ENCODE measurements around the gene DNAJA3.

DNA sequence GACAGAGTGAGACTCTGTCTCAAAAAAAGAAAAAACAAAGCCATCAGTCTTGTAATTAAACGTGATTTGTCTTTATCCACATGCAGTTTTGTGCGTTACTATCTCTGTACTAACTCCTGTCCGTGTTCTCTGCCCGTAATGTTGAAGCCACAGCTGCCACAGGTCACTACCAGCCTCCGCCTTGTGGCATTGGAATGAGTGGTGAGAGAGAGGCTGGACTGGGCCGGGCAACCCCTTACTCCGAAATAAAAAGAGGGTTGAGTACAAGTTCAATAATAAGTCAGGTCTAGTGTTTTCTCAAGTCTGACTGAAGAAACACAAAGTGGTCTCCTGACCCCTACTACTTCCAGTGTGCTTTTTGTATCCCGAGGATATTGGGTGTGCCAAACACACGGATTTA is 5.4 kb downstream of the DNAJA3 start:
- TF ChIP-seq, protein P1, sequence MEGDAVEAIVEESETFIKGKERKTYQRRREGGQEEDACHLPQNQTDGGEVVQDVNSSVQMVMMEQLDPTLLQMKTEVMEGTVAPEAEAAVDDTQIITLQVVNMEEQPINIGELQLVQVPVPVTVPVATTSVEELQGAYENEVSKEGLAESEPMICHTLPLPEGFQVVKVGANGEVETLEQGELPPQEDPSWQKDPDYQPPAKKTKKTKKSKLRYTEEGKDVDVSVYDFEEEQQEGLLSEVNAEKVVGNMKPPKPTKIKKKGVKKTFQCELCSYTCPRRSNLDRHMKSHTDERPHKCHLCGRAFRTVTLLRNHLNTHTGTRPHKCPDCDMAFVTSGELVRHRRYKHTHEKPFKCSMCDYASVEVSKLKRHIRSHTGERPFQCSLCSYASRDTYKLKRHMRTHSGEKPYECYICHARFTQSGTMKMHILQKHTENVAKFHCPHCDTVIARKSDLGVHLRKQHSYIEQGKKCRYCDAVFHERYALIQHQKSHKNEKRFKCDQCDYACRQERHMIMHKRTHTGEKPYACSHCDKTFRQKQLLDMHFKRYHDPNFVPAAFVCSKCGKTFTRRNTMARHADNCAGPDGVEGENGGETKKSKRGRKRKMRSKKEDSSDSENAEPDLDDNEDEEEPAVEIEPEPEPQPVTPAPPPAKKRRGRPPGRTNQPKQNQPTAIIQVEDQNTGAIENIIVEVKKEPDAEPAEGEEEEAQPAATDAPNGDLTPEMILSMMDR (IDR thresholded peaks at IDR 0.05; ENCODE audit: insufficient read depth, low read length, poor library complexity, severe bottlenecking) = no peak
- TF ChIP-seq EZH2phosphoT487 (conservative IDR thresholded peaks at IDR 0.05; ENCODE audit: low read length) = no peak
